Midbrain (tissue), 1 donor: ENCODE data around the gene THAP9.
A peak's percentile ranks its signal among the peaks of the same experiment; 100 is the strongest.
"Not testable (repeated sequence)": the region's sequence is repeated elsewhere in the genome, so short reads cannot be mapped to it uniquely, and the experiment has no call there.

Source experiments
- DNase-seq: peaks from one replicate; lab custom pipeline; 2025; lab: John Stamatoyannopoulos, UW

THAP9 gene

DNA sequence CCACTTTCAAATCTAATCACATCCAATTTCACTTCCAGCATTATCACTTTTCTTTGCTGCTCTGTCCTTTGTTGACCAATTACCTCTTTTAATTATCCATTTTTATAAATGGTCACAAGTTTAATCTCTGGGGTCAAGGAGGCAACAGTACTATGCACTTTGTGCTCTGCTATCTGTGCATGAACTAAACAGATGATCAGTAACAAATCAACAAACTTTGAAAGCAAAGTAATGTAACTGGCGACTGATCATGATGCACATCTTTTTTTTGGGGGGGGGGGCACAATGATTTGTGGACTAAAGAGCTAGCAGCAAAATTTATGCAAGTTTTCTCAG lies 8.1 kb upstream of the THAP9 start:
- no peak for DNase-seq

DNA sequence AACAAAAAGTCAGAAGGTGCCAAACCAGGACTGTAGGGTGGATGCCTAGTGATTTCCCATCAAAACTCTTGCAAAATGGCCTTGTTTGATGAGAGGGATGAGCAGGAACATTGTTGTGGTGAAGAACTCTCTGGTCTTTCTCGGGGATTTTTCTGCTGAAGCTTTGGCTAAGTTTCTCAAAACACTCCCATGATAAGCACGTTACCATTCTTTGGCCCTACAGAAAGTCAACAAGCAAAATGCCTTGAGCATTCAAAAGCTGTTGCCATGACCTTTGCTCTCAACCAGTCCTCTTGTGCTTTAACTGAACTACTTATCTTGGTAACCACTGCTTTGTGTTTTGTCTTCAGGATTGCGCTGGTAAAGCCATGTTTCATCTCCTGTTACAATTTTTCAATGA lies 6.6 kb upstream of the THAP9 start:
- no peak for DNase-seq

DNA sequence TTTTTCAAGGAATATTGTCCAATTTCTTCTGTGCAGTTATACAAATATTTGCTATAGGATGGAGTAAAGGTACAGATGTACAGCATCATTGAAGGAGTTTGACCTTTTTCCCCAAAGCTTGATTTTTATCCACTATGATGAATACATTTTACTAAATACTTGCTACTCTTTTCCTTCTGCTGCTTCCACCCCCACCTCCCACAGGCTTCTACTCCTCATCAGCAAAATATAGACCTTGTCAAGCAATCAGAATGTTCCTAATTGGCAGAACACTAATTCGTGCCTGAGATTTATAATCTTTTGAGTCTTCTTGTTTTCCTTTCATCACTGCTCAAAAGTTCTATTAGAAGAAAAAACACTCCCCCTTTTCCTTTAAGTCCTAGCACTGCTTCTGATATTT lies 3.8 kb upstream of the THAP9 start:
- no peak for DNase-seq

DNA sequence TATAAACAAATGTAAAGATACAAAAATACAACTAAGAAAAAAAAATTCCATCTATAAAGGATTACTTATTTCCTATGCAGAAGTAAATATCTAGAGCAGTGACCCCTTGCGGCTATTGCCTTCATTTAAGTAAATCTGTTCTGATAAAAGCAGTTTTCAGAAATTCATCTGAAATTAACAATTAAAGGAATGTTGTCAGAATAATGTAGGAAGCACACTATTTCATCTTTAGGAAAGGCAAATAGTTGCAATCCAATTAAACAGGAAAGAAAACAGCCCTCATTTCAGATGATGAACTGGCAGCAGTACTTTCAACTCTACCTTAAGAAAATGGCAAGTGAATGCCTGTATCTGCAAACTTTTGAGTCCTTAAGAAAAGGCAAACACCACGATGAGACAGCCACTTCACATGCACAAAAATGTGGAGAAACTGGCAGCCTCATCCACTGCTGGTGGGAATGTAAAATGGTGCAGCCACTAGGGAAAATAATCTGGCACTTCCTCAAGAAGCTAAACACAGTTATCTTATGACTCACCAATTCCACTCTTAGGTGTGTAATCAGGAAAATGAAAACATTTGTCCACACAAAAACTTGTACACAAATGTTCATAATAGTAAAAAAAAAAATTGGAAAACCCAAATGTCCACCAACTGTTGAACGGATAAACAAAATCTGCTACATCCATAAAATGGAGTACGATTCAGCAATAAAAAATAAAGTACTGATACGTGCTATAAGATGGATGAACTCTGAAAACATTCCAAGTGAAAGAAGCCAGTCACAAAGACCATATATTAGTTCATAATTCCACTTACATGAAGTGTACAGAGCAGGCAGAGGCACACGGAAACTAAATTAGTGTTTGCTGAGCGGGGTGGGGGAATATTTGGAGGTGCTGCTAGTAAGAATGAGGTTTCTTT lies 2.0 kb upstream of the THAP9 start:
- no peak for DNase-seq

DNA sequence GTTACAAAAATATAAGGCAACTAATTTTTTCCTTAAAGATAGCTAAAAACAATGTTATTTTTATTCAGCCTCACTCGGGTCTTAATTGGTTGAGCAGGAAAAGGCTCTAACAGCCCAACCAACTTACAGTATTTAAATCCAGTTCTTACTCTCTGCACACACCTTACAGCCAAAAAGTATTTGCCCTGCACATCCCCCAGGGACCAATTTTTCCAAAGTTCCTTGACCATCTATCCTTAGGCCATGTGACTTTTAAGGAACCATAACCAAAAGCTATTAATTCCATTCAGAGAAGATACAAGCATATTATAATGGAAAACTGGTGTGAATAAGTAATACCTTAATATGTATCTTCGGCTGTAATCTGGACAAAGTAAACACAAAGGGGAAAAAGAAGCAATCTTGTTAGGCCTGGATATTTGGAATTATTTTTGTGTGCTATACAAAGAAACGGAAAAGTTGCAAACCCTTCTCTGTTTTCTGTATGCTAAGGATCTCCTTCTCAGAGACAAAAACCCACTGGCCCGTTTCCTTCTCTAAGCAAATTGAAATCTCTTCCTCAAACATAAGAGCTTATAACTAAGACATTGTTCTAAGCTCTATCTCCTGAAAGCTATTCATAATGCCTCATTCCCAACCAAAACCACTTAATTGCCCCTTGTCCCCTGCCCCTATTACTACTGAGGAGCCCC lies 1.0 kb upstream of the THAP9 start:
- peak; percentile 30 for DNase-seq

DNA sequence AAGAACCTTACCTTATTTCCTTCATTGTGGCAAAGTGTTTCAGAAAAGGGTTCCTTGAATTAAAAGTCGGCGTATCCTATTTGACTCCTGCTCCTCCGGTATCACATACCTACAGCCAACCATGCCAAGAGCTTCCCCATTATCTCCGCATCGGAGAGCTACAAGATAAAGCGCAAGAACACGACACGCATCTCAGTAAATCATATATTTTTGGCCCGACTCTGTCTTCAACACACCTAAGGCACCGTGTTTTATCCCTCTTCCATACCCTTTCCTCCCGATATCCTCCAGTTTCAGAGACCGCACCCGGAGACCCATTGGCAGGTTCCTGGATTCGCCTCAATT lies 497 bp upstream of the THAP9 start:
- DNase-seq = no peak

DNA sequence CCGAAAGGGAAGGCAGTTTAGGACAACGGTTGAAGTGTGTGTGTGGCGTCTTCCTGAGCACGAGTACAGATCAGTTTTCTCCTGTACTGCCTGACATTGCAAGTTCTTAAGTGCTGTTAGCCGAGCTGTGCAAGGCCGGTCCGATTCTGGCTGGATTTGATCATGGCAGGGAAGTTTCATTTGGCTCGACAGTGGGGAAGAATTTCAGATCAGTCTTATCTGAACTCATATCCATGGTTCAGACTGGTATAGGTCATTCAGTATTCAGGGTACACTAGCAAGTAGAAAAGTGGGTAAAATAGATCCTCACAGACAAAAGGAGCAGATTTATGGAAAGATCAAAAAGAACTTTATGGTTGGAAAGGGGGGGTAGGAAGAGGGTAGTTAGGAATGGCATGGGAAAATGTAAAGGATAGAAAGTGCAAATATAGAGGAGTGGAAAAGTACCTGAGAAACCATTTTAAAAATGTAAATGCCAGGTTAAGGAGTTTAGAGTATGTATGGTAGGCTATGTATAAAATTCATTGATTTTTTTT lies 716 bp downstream of the THAP9 start:
- DNase-seq = no peak

DNA sequence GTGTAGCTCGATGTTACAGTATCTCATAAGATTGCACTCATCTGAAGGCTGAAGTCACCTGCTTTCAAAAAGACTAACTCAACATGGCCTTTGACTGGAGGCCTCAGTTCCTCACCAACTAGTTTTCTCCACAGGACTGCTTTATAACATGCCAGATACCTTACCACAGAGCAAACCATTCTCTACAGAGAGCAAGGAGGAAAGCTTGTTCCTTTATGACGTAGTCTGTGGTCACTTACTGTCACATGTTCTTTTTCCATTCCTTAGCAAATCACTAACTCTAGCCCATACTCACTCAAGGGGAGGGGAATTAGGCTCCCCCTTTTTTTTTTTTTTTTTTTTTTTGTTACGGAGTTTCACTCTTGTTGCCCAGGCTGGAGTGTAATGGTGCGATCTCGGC lies 3.2 kb downstream of the THAP9 start:
- no peak for DNase-seq

DNA sequence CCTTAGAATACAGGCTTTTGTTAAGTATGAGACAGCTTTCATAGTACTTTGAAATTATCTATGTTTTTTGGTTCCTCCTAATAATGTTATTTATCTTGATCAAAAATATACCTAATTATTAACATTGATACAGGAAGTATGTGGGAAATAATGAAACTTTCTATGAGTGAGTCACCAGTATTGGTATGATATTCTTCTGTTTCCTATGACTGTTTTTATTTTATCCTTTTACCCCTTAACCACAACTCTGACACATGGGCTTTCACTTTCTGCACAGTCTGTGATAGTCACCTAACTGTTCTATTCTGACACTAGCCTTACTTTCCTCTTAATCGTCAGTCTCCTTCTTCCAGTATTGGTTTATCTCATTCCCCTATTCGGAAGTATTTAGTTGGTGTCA lies 4.7 kb downstream of the THAP9 start:
- no peak for DNase-seq

DNA sequence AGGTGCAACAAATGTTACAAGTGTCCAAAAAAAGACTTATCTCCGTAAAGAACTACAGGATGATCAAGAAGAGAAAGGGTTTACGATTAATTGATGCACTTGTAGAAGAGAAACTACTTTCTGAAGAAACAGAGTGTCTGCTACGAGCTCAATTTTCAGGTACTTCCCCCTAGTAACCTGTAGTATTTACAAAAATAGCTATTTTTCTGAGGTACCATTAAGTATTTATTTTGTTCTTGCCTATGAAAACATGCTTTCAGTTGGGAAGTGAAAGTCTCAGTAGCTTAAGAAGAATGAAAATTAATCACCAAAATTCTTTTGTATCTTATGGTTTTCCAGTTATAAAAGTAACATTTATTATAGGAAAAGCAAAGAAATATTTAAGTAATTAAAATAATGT lies 5.9 kb downstream of the THAP9 start:
- no peak for DNase-seq

DNA sequence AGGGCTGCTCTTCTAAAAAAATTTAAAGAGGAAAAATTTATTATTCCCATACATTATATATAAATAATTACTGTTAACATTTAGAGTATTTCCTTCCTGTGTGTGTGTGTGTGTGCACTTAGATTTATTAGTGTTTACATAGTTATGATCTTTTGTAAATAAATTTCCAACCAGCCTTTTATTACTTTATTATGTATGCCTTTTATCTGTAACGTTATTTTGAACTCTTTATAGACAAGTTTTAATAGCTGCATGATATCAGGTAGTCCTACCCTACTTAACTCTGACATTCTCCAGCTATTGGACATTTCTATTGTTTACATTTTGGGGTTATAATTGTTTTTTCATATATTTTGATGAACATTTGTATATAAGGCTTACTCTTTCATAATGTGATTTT lies 8.8 kb downstream of the THAP9 start:
- no peak for DNase-seq

DNA sequence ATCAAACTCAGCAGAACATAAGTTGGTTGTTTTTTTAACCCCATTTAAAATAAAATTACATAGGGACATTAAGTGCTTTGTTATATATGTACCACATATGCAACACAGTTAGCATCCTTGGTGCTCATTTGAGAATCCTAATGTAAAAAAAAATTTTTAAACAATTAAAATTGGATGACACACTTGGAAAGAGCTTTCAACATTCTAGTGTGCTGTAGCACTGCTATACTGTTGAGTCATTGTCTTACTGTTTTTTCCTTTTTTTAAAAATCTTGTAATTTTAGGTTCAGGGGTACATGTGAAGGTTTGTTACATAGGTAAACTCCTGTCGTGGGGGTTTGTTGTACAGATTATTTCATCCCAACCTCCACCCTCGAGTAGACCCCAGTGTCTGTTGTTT lies 12.8 kb downstream of the THAP9 start:
- no peak for DNase-seq

DNA sequence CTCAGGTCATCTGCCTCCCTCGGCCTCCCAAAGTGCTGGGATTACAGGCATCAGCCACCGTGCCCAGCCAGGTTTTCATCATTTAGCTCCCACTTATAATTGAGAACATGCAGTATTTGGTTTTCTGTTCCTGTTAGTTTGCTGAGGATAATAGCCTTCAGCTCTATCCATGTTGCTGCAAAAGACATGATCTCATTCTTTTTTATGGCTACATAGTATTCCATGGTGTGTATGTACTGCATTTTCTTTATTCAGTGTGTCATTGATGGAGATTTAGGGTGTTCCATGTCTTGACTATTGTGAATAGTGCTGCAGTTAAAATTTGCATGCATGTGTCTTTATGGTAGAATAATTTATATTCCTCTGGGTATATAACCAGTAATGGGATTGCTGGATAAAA lies 13.4 kb downstream of the THAP9 start:
- DNase-seq = not testable (repeated sequence)

DNA sequence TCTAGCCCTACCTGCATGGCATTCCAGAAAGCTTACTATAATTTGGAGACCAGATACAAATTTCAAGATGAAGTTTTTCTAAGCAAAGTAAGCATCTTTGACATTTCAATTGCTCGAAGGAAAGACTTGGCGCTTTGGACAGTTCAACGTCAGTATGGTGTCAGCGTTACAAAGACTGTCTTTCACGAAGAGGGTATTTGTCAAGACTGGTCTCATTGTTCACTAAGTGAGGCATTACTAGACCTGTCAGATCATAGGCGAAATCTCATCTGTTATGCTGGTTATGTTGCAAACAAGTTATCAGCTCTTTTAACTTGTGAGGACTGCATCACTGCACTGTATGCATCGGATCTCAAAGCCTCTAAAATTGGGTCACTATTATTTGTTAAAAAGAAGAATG lies 17.6 kb downstream of the THAP9 start:
- DNase-seq = peak; percentile 44

DNA sequence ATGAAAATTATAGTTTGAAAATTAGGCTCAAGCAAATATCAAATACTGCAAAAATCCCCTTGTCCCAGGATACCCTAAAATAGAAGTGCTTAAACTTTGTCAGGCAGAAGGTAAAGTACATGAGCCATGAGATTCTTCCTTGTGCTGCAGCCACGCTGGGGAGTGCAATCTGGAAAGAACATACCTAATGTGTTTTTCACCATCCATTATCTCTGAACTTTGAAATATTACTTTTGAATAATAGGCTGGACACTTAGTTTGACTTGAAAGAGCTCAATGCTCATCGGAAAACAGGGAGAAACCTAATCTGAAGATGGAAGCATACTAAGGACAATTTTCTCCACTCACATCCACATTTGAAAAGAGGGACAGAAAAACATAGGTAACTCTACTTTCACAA lies 18.9 kb downstream of the THAP9 start:
- DNase-seq = no peak

DNA sequence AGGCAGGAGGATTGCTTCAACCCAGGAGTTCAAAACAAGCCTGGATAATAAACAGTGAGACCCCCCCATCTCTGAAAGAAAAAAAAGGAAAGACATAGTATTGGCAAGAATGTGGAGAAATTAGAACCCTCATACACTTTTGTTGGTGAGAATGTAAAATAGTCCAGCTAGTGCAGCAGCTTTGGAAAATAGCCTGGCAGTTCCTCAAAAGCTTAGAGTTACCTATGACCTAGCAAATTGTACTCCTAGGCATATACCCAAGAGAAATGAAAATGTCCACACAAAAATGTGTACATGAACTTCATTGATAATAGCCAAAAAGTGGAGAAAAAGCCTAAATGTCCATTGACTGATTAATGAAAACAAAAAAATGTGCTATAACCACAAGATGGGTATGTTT lies 21.3 kb downstream of the THAP9 start:
- DNase-seq = no peak

DNA sequence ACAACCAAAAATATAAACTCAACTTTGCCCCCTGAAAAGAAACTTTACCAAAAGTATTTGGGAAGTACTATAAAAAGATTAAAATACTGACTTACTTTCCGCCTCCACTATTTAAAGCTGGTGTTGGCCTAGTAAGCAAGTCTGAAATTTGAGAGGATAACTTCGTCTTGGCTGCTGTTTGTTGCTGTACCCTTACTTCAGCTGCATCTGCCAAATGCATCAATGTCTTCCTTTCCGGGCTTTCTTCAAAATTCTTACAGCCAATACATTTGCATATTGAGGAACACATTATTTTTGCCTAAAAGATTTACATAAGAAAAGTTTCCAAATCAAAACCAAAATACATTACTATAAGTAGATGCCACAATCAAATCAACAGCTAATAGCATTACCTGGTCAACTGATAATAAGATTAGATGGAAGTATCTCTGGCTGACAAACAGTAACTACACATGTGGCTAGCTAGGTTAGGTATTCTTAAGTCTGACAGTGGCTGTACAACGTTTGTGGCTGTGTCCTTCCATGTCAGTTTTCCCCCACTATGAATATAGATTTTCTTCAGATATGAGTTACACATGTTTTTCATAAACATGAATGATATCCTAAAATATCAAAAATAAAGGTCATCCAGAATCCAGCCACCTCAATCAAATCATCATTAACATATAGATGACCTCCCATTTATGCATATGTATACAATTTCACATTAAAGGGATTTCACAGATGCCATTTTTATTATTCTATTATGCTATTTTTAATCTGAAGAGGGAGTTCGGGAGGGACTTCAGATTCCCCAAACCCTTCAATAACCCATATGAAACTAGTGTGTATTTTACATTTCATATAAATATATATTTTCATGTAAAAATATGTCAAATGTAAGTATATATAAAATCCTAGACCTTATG lies 30.6 kb downstream of the THAP9 start:
- no peak for DNase-seq

DNA sequence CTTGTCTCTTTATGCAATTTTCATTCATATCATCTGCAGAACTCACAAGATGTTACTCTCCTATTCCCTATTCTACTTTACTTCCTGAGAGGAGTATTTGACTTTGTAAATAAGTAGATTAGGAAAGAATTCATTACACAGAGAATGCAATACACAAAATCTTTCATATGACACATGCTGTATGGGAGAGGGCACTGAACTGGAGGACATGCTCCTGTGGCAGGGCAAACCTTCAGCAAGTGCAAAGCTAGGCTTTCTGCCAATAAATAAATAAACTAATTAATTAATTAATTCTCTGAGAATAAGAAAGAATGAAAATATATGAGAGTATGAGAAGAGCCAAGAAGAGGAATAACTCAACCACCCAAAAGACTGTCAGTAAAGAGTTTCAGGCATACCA lies 33.9 kb downstream of the THAP9 start:
- no peak for DNase-seq

DNA sequence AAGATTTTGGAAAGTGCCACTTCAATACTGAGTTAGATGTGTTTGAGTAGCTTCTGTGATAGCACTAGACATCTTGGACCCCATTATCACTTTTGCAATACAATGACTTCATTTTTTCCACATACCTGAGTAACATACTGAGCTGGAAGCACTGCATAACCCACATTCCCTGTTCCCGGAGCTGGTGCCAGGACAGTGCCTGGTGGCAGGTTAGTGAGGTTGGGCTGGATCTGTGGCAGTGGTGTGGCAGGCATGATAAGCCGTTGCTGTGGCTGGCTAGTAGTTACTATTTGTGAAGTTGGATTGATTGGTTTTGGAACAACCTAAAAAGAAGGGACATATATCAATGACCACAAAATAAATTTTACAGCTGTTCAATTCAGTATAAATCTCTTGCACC lies 38.9 kb downstream of the THAP9 start:
- DNase-seq = no peak

DNA sequence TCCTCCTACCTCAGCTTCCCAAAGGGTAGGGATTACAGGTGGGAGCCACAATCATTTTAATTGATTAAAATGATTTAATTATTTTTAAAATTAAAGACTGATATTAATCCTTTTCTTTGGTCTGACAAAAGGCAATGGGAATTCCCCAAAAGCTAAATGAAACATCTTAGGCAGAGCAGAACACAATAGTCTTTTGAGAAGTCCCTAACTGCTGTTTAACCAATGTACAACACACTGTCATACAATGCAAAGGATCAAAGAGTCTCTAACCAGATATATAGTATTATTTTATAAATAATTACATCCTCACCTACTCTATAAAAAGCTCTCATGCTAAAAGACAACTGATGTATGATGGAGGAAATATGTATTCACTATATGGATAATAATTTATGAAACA lies 47.0 kb downstream of the THAP9 start:
- no peak for DNase-seq

DNA sequence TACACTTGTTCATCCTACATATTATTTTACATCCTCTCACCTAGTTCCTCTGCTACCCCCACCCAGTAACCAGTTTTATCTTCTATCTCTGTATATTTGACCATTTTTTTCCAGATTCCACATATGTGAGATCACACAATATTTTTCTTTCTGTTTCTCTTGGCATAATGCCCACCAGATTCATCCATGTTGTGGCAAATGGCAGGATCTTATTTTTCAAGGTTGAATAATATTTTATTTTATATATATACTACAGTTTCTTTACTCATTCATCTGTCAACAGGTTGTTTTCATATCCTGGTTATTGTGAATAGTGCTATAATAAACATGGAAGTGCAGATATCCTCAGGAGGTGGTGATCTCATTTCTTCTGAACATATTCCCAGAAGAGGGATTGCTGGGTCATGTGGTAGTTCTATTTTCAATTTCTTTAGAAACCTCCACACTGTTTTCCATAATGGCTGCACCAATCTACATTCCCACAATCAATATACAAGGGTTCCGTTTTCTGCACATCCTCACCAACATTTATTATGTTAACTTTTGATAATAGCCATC lies 48.2 kb downstream of the THAP9 start:
- DNase-seq = no peak

DNA sequence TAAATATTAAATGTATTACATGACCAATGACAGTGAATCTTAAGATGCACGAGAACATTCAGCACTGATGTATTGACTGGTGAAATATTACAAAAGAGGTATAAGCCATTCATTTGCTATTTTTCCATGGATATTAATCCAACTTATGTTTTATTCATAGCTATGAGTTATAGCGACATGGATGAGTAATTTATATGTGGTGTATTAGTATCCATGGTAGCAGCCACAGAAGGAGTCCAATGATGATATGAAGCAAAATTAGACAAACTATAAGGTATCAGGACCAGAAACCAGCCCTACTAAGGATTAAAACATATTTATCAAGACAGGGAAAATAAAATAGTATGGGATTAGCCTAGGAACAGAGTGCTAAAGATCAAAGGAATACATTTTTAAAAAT lies 50.7 kb downstream of the THAP9 start:
- no peak for DNase-seq
